HG03103 (cell line): ENCODE measurements around the gene BIN2.
"Not testable (repeated sequence)": the region's sequence is repeated elsewhere in the genome, so short reads cannot be mapped to it uniquely, and the experiment has no call there.

Experiments used
- ATAC-seq: cut with Tn5 transposase; IDR thresholded peaks from one replicate; pipeline ENCODE4 v1.9.1; 2021; ENCODE audit warnings: low read depth; ENCODE audit not compliant: unreplicated experiment

The BIN2 gene

GRCh38 chr12:51263341-51263740, 60.6 kb downstream of the BIN2 start:
- ATAC-seq, result no peak

GRCh38 chr12:51262758-51263177, 61.2 kb downstream of the BIN2 start:
- no peak for ATAC-seq

- not testable (repeated sequence) for ATAC-seq
These were observed 64.4 kb downstream of the BIN2 start for GRCh38 chr12:51259600-51259999.

- no peak for ATAC-seq
These were observed 69.4 kb downstream of the BIN2 start for GRCh38 chr12:51254536-51254935.

- ATAC-seq, result no peak
These were observed 70.7 kb downstream of the BIN2 start for GRCh38 chr12:51253276-51253675.

- ATAC-seq, result no peak
These were observed 76.3 kb downstream of the BIN2 start for GRCh38 chr12:51247523-51248206.

- no peak for ATAC-seq
These were observed 77.6 kb downstream of the BIN2 start for GRCh38 chr12:51246254-51246853.

- ATAC-seq, result no peak
These were observed 78.3 kb downstream of the BIN2 start for GRCh38 chr12:51245476-51246253.

GRCh38 chr12:51244269-51244668, 79.7 kb downstream of the BIN2 start:
- ATAC-seq, result no peak

- no peak for ATAC-seq
These were observed 81.1 kb downstream of the BIN2 start for GRCh38 chr12:51242876-51243275.

GRCh38 chr12:51242120-51242519, 81.9 kb downstream of the BIN2 start:
- ATAC-seq, result no peak

- no peak for ATAC-seq
These were observed 83.0 kb downstream of the BIN2 start for GRCh38 chr12:51240971-51241370.

GRCh38 chr12:51238510-51239334, 85.3 kb downstream of the BIN2 start, which contains the start of gene DAZAP2:
TSS of gene DAZAP2 (plus strand) at chr12:51238826. CDS start at chr12:51238908, 82 bp downstream.
- peak; percentile 90 for ATAC-seq

GRCh38 chr12:51238037-51238509, 85.9 kb downstream of the BIN2 start:
- no peak for ATAC-seq

GRCh38 chr12:51234530-51234929, 89.4 kb downstream of the BIN2 start:
- no peak for ATAC-seq

GRCh38 chr12:51232642-51233041, 91.3 kb downstream of the BIN2 start:
- ATAC-seq, result no peak
